MM.1S (cell line): ENCODE data around the gene LGALS12.

Experiments used
- DNase-seq: peaks from one replicate; pipeline ENCODE4 v3.0.0-alpha.2; 2015
- H2AFZ ChIP-seq: fragments of 300-600 bp; sonication (generic); 2 replicates; pipeline ENCODE4 v1.6.0; 2016; ENCODE audit warnings: antibody characterized with exemption, low read length
- H3F3A ChIP-seq: fragments of 300-600 bp; sonication (generic); 2 replicates; pipeline ENCODE4 v1.6.1; 2016; ENCODE audit warnings: mild to moderate bottlenecking, antibody characterized with exemption, low read length, moderate library complexity, mixed read lengths; ENCODE audit not compliant: insufficient read depth
- H3K27ac ChIP-seq: fragments of 300-600 bp; sonication (generic); 2 replicates; pipeline ENCODE4 v1.5.1; 2016; ENCODE audit warnings: mild to moderate bottlenecking, low read length
- H3K27me3 ChIP-seq: fragments of 300-600 bp; sonication (generic); replicated peaks from 2 replicates; pipeline ENCODE4 v1.6.0; 2016; ENCODE audit warnings: low read length; ENCODE audit not compliant: insufficient read depth
- H3K36me3 ChIP-seq: fragments of 300-600 bp; sonication (generic); replicated peaks from 2 replicates; pipeline ENCODE4 v1.6.1; 2016; ENCODE audit warnings: mild to moderate bottlenecking, low read length, mixed read lengths; ENCODE audit not compliant: insufficient read depth
- H3K4me1 ChIP-seq: fragments of 300-600 bp; sonication (generic); 2 replicates; pipeline ENCODE4 v1.6.1; 2016; ENCODE audit warnings: low read length, mixed read lengths
- H3K4me2 ChIP-seq: fragments of 300-600 bp; sonication (generic); 2 replicates; pipeline ENCODE4 v1.6.0; 2016; ENCODE audit warnings: low read depth, low read length
- H3K4me3 ChIP-seq: fragments of 300-600 bp; sonication (generic); 2 replicates; pipeline ENCODE4 v1.5.1; 2016; ENCODE audit warnings: low read length, mixed read lengths
- H3K79me2 ChIP-seq: fragments of 300-600 bp; sonication (generic); 2 replicates; pipeline ENCODE4 v1.6.1; 2016; ENCODE audit warnings: mixed run types, low read length, mixed read lengths
- H3K9ac ChIP-seq: fragments of 300-600 bp; sonication (generic); 2 replicates; pipeline ENCODE4 v1.6.1; 2016; ENCODE audit warnings: low read length, mixed read lengths
- H3K9me2 ChIP-seq: fragments of 300-600 bp; sonication (generic); replicated peaks from 2 replicates; pipeline ENCODE4 v1.6.1; 2016; ENCODE audit warnings: mild to moderate bottlenecking, low read length, mixed read lengths; ENCODE audit not compliant: insufficient read depth
- H3K9me3 ChIP-seq: fragments of 300-600 bp; sonication (generic); replicated peaks from 2 replicates; pipeline ENCODE4 v1.6.1; 2016; ENCODE audit warnings: mild to moderate bottlenecking, low read length, mixed read lengths; ENCODE audit not compliant: insufficient read depth
- H4K20me1 ChIP-seq: fragments of 300-600 bp; sonication (generic); 2 replicates; pipeline ENCODE4 v1.6.1; 2016; ENCODE audit warnings: mild to moderate bottlenecking, low read length, moderate library complexity, mixed read lengths; ENCODE audit not compliant: insufficient read depth
- EZH2 ChIP-seq: fragments of 300-600 bp; sonication (generic); optimal IDR thresholded peaks from 2 replicates; pipeline ENCODE3; 2017; ENCODE audit warnings: low read depth, mild to moderate bottlenecking, antibody characterized with exemption, low read length, mixed read lengths
- EZH2phosphoT487 ChIP-seq: fragments of 300-600 bp; sonication (generic); IDR thresholded peaks from 2 replicates; pipeline ENCODE4 v1.6.1; 2018; ENCODE audit warnings: antibody characterized with exemption, low read length
- TF ChIP-seq, protein P1 (sequence below): fragments of 300-600 bp; sonication (generic); IDR thresholded peaks from 2 replicates; pipeline ENCODE4 v1.5.1; 2016; ENCODE audit warnings: antibody characterized with exemption, low read length, mixed read lengths

The LGALS12 gene

DNA sequence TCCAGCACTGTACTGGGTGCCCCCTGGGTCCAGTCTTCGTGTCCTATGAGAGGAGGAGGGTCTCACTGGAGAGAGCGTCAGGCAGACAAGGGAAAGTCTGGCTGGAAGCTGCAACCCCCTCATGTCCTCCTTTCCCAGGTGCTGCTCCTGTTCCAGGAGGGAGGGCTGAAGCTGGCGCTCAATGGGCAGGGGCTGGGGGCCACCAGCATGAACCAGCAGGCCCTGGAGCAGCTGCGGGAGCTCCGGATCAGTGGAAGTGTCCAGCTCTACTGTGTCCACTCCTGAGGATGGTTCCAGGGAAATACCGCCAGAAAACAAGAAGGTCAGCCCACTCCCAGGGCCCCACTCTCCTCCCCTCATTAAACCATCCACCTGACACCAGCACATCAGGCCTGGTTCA, 10.2 kb downstream of the LGALS12 start:
- no peaks in the 10 kb centered on the region for H3K27me3 ChIP-seq
- H3F3A ChIP-seq = no peaks in the 10 kb centered on the region
- H3K27ac ChIP-seq = no peak overlapping the region
- no peak overlapping the region for H3K9ac ChIP-seq
- no peak overlapping the region for H3K4me3 ChIP-seq
- no peak overlapping the region for H2AFZ ChIP-seq
- no peak for DNase-seq
- H3K4me1 ChIP-seq = peaks cover 7% of the 10 kb centered on the region
- H4K20me1 ChIP-seq = no peaks in the 10 kb centered on the region
- no peaks in the 10 kb centered on the region for H3K9me3 ChIP-seq
- H3K4me2 ChIP-seq = no peak overlapping the region
- TF ChIP-seq, protein P1, sequence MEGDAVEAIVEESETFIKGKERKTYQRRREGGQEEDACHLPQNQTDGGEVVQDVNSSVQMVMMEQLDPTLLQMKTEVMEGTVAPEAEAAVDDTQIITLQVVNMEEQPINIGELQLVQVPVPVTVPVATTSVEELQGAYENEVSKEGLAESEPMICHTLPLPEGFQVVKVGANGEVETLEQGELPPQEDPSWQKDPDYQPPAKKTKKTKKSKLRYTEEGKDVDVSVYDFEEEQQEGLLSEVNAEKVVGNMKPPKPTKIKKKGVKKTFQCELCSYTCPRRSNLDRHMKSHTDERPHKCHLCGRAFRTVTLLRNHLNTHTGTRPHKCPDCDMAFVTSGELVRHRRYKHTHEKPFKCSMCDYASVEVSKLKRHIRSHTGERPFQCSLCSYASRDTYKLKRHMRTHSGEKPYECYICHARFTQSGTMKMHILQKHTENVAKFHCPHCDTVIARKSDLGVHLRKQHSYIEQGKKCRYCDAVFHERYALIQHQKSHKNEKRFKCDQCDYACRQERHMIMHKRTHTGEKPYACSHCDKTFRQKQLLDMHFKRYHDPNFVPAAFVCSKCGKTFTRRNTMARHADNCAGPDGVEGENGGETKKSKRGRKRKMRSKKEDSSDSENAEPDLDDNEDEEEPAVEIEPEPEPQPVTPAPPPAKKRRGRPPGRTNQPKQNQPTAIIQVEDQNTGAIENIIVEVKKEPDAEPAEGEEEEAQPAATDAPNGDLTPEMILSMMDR = no peak
- no peak for TF ChIP-seq EZH2
- no peak for TF ChIP-seq EZH2phosphoT487
- no peaks in the 10 kb centered on the region for H3K36me3 ChIP-seq
- no peaks in the 10 kb centered on the region for H3K79me2 ChIP-seq
- H3K9me2 ChIP-seq = no peaks in the 10 kb centered on the region

DNA sequence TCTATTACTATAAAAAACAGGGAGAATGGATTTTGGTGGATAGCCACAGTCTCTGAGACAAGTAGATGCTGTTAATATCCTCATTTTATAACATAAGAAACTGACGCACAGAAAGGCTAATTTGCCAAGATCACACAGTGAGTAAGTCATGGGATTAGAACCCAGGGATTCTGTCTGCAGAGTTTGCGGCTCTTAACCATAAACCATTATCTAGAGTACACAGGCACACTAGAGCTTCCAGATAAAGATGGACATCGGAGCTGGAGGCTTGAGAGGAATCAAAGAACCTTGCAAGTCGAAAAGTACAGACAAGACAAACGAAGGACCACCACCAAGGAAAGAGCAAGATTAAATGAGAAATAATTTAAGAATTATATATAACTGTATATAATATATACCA, 11.3 kb downstream of the LGALS12 start:
- DNase-seq = no peak

DNA sequence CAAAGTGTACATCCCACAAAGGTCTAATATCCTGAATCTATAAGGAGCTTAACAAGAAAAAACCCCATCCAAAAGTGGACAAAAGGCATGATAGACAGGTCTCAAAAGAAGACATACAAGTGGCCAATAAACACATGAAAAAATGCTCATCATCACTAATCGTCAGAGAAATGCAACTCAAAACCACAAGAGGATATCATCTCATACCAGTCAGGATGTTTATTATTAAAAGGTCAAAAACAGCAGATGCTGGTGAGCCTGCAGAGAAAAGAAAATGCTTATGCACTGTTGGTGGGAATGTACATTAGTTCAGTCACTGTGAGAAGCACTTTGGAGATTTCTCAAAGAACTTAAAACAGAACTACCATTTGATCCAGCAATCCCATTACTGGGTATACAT, 12.7 kb downstream of the LGALS12 start:
- Histone ChIP-seq H3K27me3 (no peaks in the 10 kb centered on the region), H3K4me2 (no peak overlapping the region), H3K9ac (no peak overlapping the region)

More for the DNA sequence above, 11.3 kb downstream of the LGALS12 start:
- Histone ChIP-seq H3K27me3 (no peaks in the 10 kb centered on the region), H3K4me1 (peaks cover 7% of the 10 kb centered on the region), H3K79me2 (no peaks in the 10 kb centered on the region), H3K9me3 (no peaks in the 10 kb centered on the region), H4K20me1 (no peaks in the 10 kb centered on the region), H3K4me3 (no peak overlapping the region), H3K9ac (no peak overlapping the region), H3K36me3 (no peaks in the 10 kb centered on the region), H3K27ac (no peak overlapping the region), H3K4me2 (no peak overlapping the region), H3F3A (no peaks in the 10 kb centered on the region), H2AFZ (no peak overlapping the region), H3K9me2 (no peaks in the 10 kb centered on the region)
- TF ChIP-seq EZH2 (no peak), EZH2phosphoT487 (no peak)
- TF ChIP-seq, protein P1 = no peak

More for the DNA sequence above, 12.7 kb downstream of the LGALS12 start:
- peak overlapping the region; percentile 36; the same call in 1 of the 2 replicates for H3K27ac ChIP-seq
- H3K4me1 ChIP-seq = peaks cover 7% of the 10 kb centered on the region
- TF ChIP-seq, protein P1 = no peak
- TF ChIP-seq EZH2phosphoT487 = no peak
- no peak for TF ChIP-seq EZH2
- H3K9me3 ChIP-seq = no peaks in the 10 kb centered on the region
- H3K79me2 ChIP-seq = no peaks in the 10 kb centered on the region
- no peaks in the 10 kb centered on the region for H3F3A ChIP-seq
- DNase-seq = peak; percentile 80
- H4K20me1 ChIP-seq = no peaks in the 10 kb centered on the region
- H2AFZ ChIP-seq = no peak overlapping the region; the same call in 1 of the 2 replicates
- no peak overlapping the region for H3K4me3 ChIP-seq
- no peaks in the 10 kb centered on the region for H3K36me3 ChIP-seq
- no peaks in the 10 kb centered on the region for H3K9me2 ChIP-seq
